ENCODE results near the gene AVP.

- no peak for TF ChIP-seq CTCF (IDR thresholded peaks at IDR 0.05)
- TF ChIP-seq POLR2A (IDR thresholded peaks at IDR 0.05), result no peak
- TF ChIP-seq POLR2AphosphoS5 (IDR thresholded peaks at IDR 0.05; ENCODE audit: insufficient read depth in 1 of 2, low read depth in 1 of 2), result no peak
Measured at GRCh38 chr20:3121271-3121911, 36.9 kb upstream of the AVP start.

Data from vagina (tissue), 2 donors.